ENCODE results near the gene HOTAIR.
A peak's percentile ranks its signal among the peaks of the same experiment; 100 is the strongest.

HOTAIR gene

GRCh38 chr12:53974084-53975063 lies at the start of gene HOTAIR:
HOTAIR (minus strand) TSS chr12:53974954.
- peak within 1 kb of the TSS; percentile 38; the same call in 1 of the 2 replicates for H3K9ac ChIP-seq (ENCODE audit: low read depth, low read length)
- H3K36me3 ChIP-seq (ENCODE audit: insufficient read depth, low read length): no peaks in the 10 kb centered on the region
- no peaks in the 10 kb centered on the region for H3K4me1 ChIP-seq (ENCODE audit: insufficient read depth, low read length)
- H3K9me3 ChIP-seq (ENCODE audit: control insufficient read depth, insufficient read depth, low read length): no peaks in the 10 kb centered on the region

- Histone ChIP-seq H3K9ac (ENCODE audit: low read depth, low read length) (no peak overlapping the region), H3K36me3 (ENCODE audit: insufficient read depth, low read length) (no peaks in the 10 kb centered on the region), H3K9me3 (ENCODE audit: control insufficient read depth, insufficient read depth, low read length) (no peaks in the 10 kb centered on the region), H3K4me1 (ENCODE audit: insufficient read depth, low read length) (0 out of 2 replicates have a peak, but pooled peaks cover 4% of the 10 kb centered on the region)
These were observed 49.4 kb upstream of the HOTAIR start for GRCh38 chr12:54024127-54024526.

- Histone ChIP-seq H3K9ac (ENCODE audit: low read depth, low read length) (no peak overlapping the region), H3K9me3 (ENCODE audit: control insufficient read depth, insufficient read depth, low read length) (no peaks in the 10 kb centered on the region), H3K4me1 (ENCODE audit: insufficient read depth, low read length) (no peaks in the 10 kb centered on the region), H3K36me3 (ENCODE audit: insufficient read depth, low read length) (no peaks in the 10 kb centered on the region)
These were observed 48.5 kb upstream of the HOTAIR start for GRCh38 chr12:54022960-54023884.

GRCh38 chr12:54021432-54022013 lies 46.8 kb upstream of the HOTAIR start:
- Histone ChIP-seq H3K9me3 (ENCODE audit: control insufficient read depth, insufficient read depth, low read length) (no peaks in the 10 kb centered on the region), H3K4me1 (ENCODE audit: insufficient read depth, low read length) (no peaks in the 10 kb centered on the region), H3K9ac (ENCODE audit: low read depth, low read length) (no peak overlapping the region)

GRCh38 chr12:54020591-54021405 lies 46.0 kb upstream of the HOTAIR start:
- H3K9ac ChIP-seq (ENCODE audit: low read depth, low read length): no peak overlapping the region
- H3K4me1 ChIP-seq (ENCODE audit: insufficient read depth, low read length): no peaks in the 10 kb centered on the region
- no peaks in the 10 kb centered on the region for H3K36me3 ChIP-seq (ENCODE audit: insufficient read depth, low read length)
- H3K9me3 ChIP-seq (ENCODE audit: control insufficient read depth, insufficient read depth, low read length): no peaks in the 10 kb centered on the region

More at GRCh38 chr12:54021432-54022013, 46.8 kb upstream of the HOTAIR start:
- no peaks in the 10 kb centered on the region for H3K36me3 ChIP-seq (ENCODE audit: insufficient read depth, low read length)

- Histone ChIP-seq H3K4me1 (ENCODE audit: insufficient read depth, low read length) (no peaks in the 10 kb centered on the region), H3K9me3 (ENCODE audit: control insufficient read depth, insufficient read depth, low read length) (no peaks in the 10 kb centered on the region), H3K36me3 (ENCODE audit: insufficient read depth, low read length) (no peaks in the 10 kb centered on the region), H3K9ac (ENCODE audit: low read depth, low read length) (no peak overlapping the region)
These were observed 45.3 kb upstream of the HOTAIR start for GRCh38 chr12:54019924-54020590.

GRCh38 chr12:54019091-54019811 lies 44.5 kb upstream of the HOTAIR start:
- Histone ChIP-seq H3K9ac (ENCODE audit: low read depth, low read length) (no peak overlapping the region; the same call in 1 of the 2 replicates), H3K4me1 (ENCODE audit: insufficient read depth, low read length) (no peaks in the 10 kb centered on the region), H3K9me3 (ENCODE audit: control insufficient read depth, insufficient read depth, low read length) (no peaks in the 10 kb centered on the region), H3K36me3 (ENCODE audit: insufficient read depth, low read length) (no peaks in the 10 kb centered on the region)

- Histone ChIP-seq H3K4me1 (ENCODE audit: insufficient read depth, low read length) (no peaks in the 10 kb centered on the region), H3K9me3 (ENCODE audit: control insufficient read depth, insufficient read depth, low read length) (no peaks in the 10 kb centered on the region), H3K36me3 (ENCODE audit: insufficient read depth, low read length) (no peaks in the 10 kb centered on the region), H3K9ac (ENCODE audit: low read depth, low read length) (peak overlapping the region; percentile 46; the same call in 1 of the 2 replicates)
These were observed 43.8 kb upstream of the HOTAIR start for GRCh38 chr12:54018468-54018984.

GRCh38 chr12:54017878-54018467 lies 43.2 kb upstream of the HOTAIR start:
- Histone ChIP-seq H3K4me1 (ENCODE audit: insufficient read depth, low read length) (no peaks in the 10 kb centered on the region), H3K36me3 (ENCODE audit: insufficient read depth, low read length) (no peaks in the 10 kb centered on the region), H3K9ac (ENCODE audit: low read depth, low read length) (peak overlapping the region; percentile 46; the same call in 1 of the 2 replicates), H3K9me3 (ENCODE audit: control insufficient read depth, insufficient read depth, low read length) (no peaks in the 10 kb centered on the region)

- Histone ChIP-seq H3K36me3 (ENCODE audit: insufficient read depth, low read length) (no peaks in the 10 kb centered on the region), H3K9ac (ENCODE audit: low read depth, low read length) (peak overlapping the region; percentile 46; the same call in 1 of the 2 replicates), H3K9me3 (ENCODE audit: control insufficient read depth, insufficient read depth, low read length) (no peaks in the 10 kb centered on the region), H3K4me1 (ENCODE audit: insufficient read depth, low read length) (no peaks in the 10 kb centered on the region)
These were observed 42.5 kb upstream of the HOTAIR start for GRCh38 chr12:54017027-54017788.

- Histone ChIP-seq H3K36me3 (ENCODE audit: insufficient read depth, low read length) (no peaks in the 10 kb centered on the region), H3K9me3 (ENCODE audit: control insufficient read depth, insufficient read depth, low read length) (no peaks in the 10 kb centered on the region), H3K9ac (ENCODE audit: low read depth, low read length) (no peak overlapping the region), H3K4me1 (ENCODE audit: insufficient read depth, low read length) (no peaks in the 10 kb centered on the region)
These were observed 41.8 kb upstream of the HOTAIR start for GRCh38 chr12:54016478-54016964.

Measured in ES-I3 (cell line).